MCF 10A (cell line): Measurements from ENCODE around the gene POLE. TPM values are rescaled to one million over a fixed set of nuclear protein-coding genes. Genes with fewer than 3 reads are reported as not detected.

Source experiments
- BruUV-seq: library from RNA; stranded (reverse); fragments of 400-500 nt; replicated peaks from 2 replicates; lab custom pipeline; 2021; lab: Mats Ljungman, UMichigan
- CTCF ChIA-PET: fragments of 300-600 bp; sonication (Branson Sonifier 250); formaldehyde crosslinking; extraction: SDS; loops from one replicate; lab custom pipeline; 2021; ENCODE audit warnings: antibody characterized with exemption, inconsistent platforms; lab: Yijun Ruan, JAX
- POLR2A ChIA-PET: fragments of 300-600, 350-650 bp; sonication (Branson Sonifier 250); formaldehyde crosslinking; extraction: SDS; loops from one replicate; lab custom pipeline; 2020; ENCODE audit warnings: antibody characterized with exemption, inconsistent platforms; lab: Yijun Ruan, JAX
- DNase-seq: peaks from one replicate; pipeline ENCODE4 v3.0.0-alpha.2; 2018; ENCODE audit not compliant: unreplicated experiment
- H3K27ac Mint-ChIP-seq: one replicate; pipeline ENCODE4 v1.8.0; 2022; ENCODE audit warnings: mild to moderate bottlenecking, low read depth, mixed read lengths; ENCODE audit not compliant: unreplicated experiment
- H3K27me3 Mint-ChIP-seq: one replicate; pipeline ENCODE4 v1.8.0; 2022; ENCODE audit warnings: mixed read lengths; ENCODE audit not compliant: insufficient read depth, unreplicated experiment
- H3K36me3 Mint-ChIP-seq: one replicate; pipeline ENCODE4 v1.8.0; 2022; ENCODE audit warnings: mild to moderate bottlenecking, moderate library complexity, mixed read lengths; ENCODE audit not compliant: insufficient read depth, unreplicated experiment
- H3K4me1 Mint-ChIP-seq: one replicate; pipeline ENCODE4 v1.8.0; 2022; ENCODE audit warnings: mixed read lengths; ENCODE audit not compliant: insufficient read depth, unreplicated experiment
- H3K4me3 Mint-ChIP-seq: one replicate; pipeline ENCODE4 v1.8.0; 2022; ENCODE audit warnings: mild to moderate bottlenecking, moderate library complexity, mixed read lengths; ENCODE audit not compliant: unreplicated experiment
- H3K9me3 Mint-ChIP-seq: one replicate; pipeline ENCODE4 v1.8.0; 2022; ENCODE audit warnings: mixed read lengths; ENCODE audit not compliant: unreplicated experiment
- intact Hi-C: fragments of 100-400 bp; cut with micrococcal nuclease; formaldehyde crosslinking; loops from 2 replicates; pipeline ENCODE4 v1.14.1; 2022
- total RNA-seq: library from RNA; stranded (reverse); gene quantifications from 2 replicates; pipeline ENCODE4 v1.2.3, GENCODE V29; 2022
- TF ChIP-seq, protein P1 (sequence below): fragments of 200-600 bp; IDR thresholded peaks from one replicate; pipeline ENCODE4 v1.8.0; 2022; ENCODE audit warnings: antibody characterized with exemption, mild to moderate bottlenecking; ENCODE audit not compliant: unreplicated experiment

POLE gene
- total RNA-seq, 1 experiment from 2014 or later, result 36.3 TPM

DNA sequence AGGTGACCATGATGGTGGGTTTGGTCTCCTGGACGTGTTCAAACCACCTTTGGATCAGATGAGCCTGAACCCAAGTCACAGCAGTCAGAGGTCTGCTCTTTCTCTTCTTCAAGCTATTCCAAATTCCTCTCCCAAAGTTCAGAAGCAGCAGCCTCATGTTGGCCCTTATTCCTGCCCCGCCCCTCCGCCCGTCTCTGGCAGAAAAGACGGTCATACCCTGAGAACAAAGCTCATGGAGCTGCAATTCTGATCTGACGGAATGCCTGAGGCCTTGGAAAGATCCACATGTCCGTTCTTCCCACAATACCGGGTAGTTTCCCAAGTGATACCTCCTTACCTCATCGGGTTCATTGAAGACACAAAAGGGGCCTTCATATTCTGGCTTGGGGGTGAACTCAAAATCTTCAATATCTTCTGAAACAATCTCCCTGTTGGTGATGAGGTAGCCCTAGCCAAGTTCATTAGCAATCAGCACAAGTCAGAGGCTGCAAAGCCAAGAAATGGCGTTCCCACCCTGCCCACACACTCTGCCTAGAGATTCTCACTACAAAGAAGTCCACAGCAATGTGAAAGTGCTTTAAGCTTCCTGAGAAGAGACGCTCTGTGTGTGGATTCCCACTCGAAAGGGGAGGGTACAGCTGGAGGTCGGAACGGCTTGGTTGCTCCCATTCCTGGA is 11.2 kb downstream of the POLE start:
- H3K4me1 Mint-ChIP-seq, result no peaks in the 10 kb centered on the region
- no TSS peak for BruUV-seq
- H3K27ac Mint-ChIP-seq, result no peak overlapping the region
- no peaks in the 10 kb centered on the region for H3K9me3 Mint-ChIP-seq
- intact Hi-C loops, result no loop called here
- POLR2A ChIA-PET, result no interaction called here
- CTCF ChIA-PET, result interaction anchor here (0.7 to 1.4 kb wide), 3 partner anchors 37 to 160 kb away, joined by 3 to 5 read pairs (median 3); no protein-coding TSS in a partner anchor
- H3K36me3 Mint-ChIP-seq, result peaks cover 77% of the 10 kb centered on the region
- no peaks in the 10 kb centered on the region for H3K27me3 Mint-ChIP-seq
- no peak overlapping the region for H3K4me3 Mint-ChIP-seq
- TF ChIP-seq, protein P1, sequence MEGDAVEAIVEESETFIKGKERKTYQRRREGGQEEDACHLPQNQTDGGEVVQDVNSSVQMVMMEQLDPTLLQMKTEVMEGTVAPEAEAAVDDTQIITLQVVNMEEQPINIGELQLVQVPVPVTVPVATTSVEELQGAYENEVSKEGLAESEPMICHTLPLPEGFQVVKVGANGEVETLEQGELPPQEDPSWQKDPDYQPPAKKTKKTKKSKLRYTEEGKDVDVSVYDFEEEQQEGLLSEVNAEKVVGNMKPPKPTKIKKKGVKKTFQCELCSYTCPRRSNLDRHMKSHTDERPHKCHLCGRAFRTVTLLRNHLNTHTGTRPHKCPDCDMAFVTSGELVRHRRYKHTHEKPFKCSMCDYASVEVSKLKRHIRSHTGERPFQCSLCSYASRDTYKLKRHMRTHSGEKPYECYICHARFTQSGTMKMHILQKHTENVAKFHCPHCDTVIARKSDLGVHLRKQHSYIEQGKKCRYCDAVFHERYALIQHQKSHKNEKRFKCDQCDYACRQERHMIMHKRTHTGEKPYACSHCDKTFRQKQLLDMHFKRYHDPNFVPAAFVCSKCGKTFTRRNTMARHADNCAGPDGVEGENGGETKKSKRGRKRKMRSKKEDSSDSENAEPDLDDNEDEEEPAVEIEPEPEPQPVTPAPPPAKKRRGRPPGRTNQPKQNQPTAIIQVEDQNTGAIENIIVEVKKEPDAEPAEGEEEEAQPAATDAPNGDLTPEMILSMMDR, result no peak
- no peak for DNase-seq

DNA sequence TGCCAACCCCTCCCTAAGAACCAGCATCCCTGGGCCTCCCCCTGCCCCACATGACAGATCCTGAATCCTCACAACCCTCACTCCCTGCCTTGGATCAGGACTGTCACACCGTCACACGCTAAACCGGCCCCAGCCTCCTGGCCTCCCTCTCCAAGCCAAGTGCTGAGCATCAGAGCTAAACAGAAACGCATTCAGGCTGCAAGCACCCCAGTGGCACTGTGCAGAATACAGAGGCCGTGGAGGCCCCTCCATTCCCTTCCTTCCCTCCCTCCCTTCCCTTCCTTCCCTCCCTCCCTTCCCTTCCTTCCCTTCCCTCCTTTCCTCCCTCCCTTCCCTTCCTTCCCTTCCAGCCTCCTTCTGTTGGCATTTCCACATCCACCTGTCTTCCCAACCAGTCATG is 12.6 kb downstream of the POLE start:
- POLR2A ChIA-PET, result no interaction called here
- intact Hi-C loops, result no loop called here
- DNase-seq, result no peak
- CTCF ChIA-PET, result no interaction called here
- Mint-ChIP-seq H3K9me3 (no peaks in the 10 kb centered on the region), H3K36me3 (peaks cover 80% of the 10 kb centered on the region), H3K27me3 (no peaks in the 10 kb centered on the region), H3K27ac (no peak overlapping the region), H3K4me1 (no peaks in the 10 kb centered on the region), H3K4me3 (no peak overlapping the region)
- BruUV-seq, result no TSS peak
- TF ChIP-seq, protein P1, result no peak

DNA sequence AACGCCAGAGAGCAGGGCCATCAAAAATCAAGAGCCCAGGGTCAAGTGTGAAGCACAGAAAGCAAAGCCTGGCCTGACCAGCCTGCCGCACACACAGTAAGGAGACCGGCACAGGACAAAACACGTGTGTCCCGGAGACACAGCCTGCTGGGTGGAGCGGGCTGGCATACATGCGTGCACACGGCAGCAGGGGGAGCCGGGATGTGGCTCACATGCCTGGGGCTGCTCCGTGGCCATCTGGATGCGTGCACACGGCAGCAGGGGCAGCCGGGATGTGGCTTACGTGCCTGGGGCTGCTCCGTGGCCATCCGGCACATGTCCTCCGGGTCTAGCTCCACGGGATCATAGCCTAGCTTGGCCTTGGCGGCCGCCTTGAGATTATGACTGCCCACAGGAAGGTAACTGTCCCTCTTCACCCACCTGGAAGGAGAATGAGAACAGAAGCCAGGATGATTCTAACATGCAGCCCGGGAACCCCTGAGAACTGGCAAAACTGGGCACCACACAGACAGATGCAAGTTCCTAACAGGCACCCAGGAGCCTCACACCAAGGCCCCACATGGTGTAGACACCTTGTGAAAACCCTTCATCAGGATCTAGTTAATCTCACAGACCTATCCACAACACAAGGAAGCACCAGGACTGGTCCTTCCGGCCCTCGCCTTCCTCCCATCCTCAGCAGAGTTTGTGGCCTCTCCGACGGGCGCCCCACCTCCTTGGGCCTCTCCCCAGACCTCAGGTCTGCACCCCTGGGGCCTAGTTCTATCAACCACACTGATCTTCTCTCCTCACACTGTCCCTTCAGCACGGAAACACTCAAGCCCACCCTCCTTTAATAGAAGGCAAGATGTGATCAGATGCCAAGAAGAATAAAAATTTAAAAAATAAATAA is 13.6 kb downstream of the POLE start:
- Mint-ChIP-seq H3K36me3 (peaks cover 85% of the 10 kb centered on the region), H3K27me3 (no peaks in the 10 kb centered on the region), H3K4me1 (no peaks in the 10 kb centered on the region), H3K9me3 (no peaks in the 10 kb centered on the region), H3K27ac (no peak overlapping the region), H3K4me3 (no peak overlapping the region)
- intact Hi-C loops, result no loop called here
- ChIA-PET POLR2A (no interaction called here), CTCF (no interaction called here)
- no TSS peak for BruUV-seq
- DNase-seq, result no peak
- TF ChIP-seq, protein P1, result no peak

DNA sequence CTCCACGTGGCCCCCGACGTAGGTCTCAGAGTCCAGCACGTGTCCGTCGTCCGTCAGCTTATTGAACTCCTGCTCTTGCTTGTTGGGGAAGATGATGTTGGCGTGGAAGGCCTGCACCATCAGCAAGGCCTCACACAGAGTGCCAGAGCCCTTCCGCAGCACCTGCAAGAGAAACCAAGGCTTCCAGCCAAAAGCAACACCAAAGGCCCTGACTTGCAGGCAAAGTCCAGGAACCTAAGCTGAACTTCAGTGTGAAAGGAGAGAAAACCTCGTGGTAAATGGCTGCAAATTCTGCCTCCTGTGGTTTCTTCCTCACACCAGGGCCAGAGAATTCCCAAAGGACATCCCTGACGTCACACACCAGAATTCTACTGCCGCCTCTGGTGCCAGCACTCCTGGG is 14.5 kb downstream of the POLE start:
- Mint-ChIP-seq H3K27ac (no peak overlapping the region), H3K36me3 (peaks cover 82% of the 10 kb centered on the region), H3K4me1 (no peaks in the 10 kb centered on the region), H3K27me3 (no peaks in the 10 kb centered on the region), H3K9me3 (no peaks in the 10 kb centered on the region), H3K4me3 (no peak overlapping the region)
- intact Hi-C loops, result no loop called here
- BruUV-seq, result no TSS peak
- ChIA-PET POLR2A (no interaction called here), CTCF (no interaction called here)
- TF ChIP-seq, protein P1, result no peak
- DNase-seq, result no peak
